Panc1 (cell line): Measurements from ENCODE around the gene LRRK1. TPM values are rescaled to one million over a fixed set of nuclear protein-coding genes. Genes with fewer than 3 reads are reported as not detected.

Experiments used
- ATAC-seq: fragments of 200-7000 bp; cut with Tn5 transposase; 2 replicates; pipeline ENCODE4 v1.9.1; 2020; ENCODE audit warnings: mild to moderate bottlenecking, moderate library complexity
- BruUV-seq: library from RNA; stranded (reverse); fragments of 400-500 nt; replicated peaks from 2 replicates; lab custom pipeline; 2021; lab: Mats Ljungman, UMichigan
- CTCF ChIA-PET: fragments of 300-600 bp; sonication (Branson Sonifier 250); formaldehyde crosslinking; loops from one replicate; lab custom pipeline; 2022; ENCODE audit warnings: antibody characterized with exemption; lab: Charles Lee
- POLR2A ChIA-PET: fragments of 300-600 bp; sonication (Branson Sonifier 250); formaldehyde crosslinking; loops from one replicate; lab custom pipeline; 2022; ENCODE audit warnings: antibody characterized with exemption; lab: Charles Lee
- DNase-seq: peaks from one replicate; pipeline ENCODE4 v3.0.0-alpha.2; 2010; ENCODE audit warnings: low read depth, low spot score
- H3K27ac ChIP-seq: 2 replicates; pipeline ENCODE4 v1.5.1; 2011; ENCODE audit warnings: mild to moderate bottlenecking, low read length, inconsistent platforms
- H3K27me3 ChIP-seq: fragments of 200-500 bp; sonication (Bioruptor generic); 2 replicates; pipeline ENCODE4 v1.6.0; 2014; ENCODE audit warnings: low read length, inconsistent platforms; ENCODE audit not compliant: control insufficient read depth, insufficient read depth
- H3K36me3 ChIP-seq: fragments of 200-500 bp; sonication (Bioruptor generic); 2 replicates; pipeline ENCODE4 v1.5.1; 2014; ENCODE audit warnings: inconsistent platforms, mild to moderate bottlenecking, low read length, moderate library complexity; ENCODE audit not compliant: control insufficient read depth, insufficient read depth
- H3K4me1 ChIP-seq: 2 replicates; pipeline ENCODE4 v1.5.1; 2011; ENCODE audit warnings: inconsistent platforms, mild to moderate bottlenecking, low read length, moderate library complexity; ENCODE audit not compliant: control insufficient read depth, insufficient read depth
- H3K4me3 ChIP-seq, 2 experiments: 2 replicates each; pipeline ENCODE4 v1.5.1; 2011 to 2012; ENCODE audit warnings: low read depth in 2 of 2, low read length in 2 of 2, mild to moderate bottlenecking in 2 of 2, inconsistent platforms in 1 of 2, moderate library complexity in 1 of 2
- H3K9me3 ChIP-seq: fragments of 200-500 bp; sonication (Bioruptor generic); 2 replicates; pipeline ENCODE4 v1.5.1; 2014; ENCODE audit warnings: low read depth, mild to moderate bottlenecking, inconsistent platforms, low read length, moderate library complexity; ENCODE audit not compliant: control insufficient read depth, insufficient read depth
- POLR2AphosphoS5 ChIP-seq: IDR thresholded peaks from 2 replicates; pipeline ENCODE4 v1.6.1; 2012; ENCODE audit warnings: mild to moderate bottlenecking, low read depth, low read length, moderate library complexity
- SIN3A ChIP-seq: IDR thresholded peaks from 2 replicates; pipeline ENCODE4 v1.6.1; 2012; ENCODE audit warnings: low read depth, mild to moderate bottlenecking, low read length, moderate library complexity, borderline replicate concordance; ENCODE audit not compliant: insufficient read depth
- TCF7L2 ChIP-seq: IDR thresholded peaks from 2 replicates; pipeline ENCODE4 v1.6.1; 2011; ENCODE audit warnings: mild to moderate bottlenecking, low read depth, low read length, inconsistent platforms
- in situ Hi-C: cut with HindIII; loops from 2 replicates; pipeline ENCODE4 v1.10.0; 2016; ENCODE audit warnings: low sequenced_read_pairs, low pct_unique_long_range_greater_than_20kb
- intact Hi-C: fragments of 100-400 bp; cut with micrococcal nuclease; formaldehyde crosslinking; loops from one replicate; pipeline ENCODE4 v1.10.0; 2022; ENCODE audit not compliant: unreplicated experiment
- total RNA-seq: library from RNA; stranded (reverse); gene quantifications from one replicate; pipeline ENCODE4 v1.2.1, GENCODE V29; 2021; ENCODE audit not compliant: unreplicated experiment
- TF ChIP-seq, protein P1 (sequence below), 2 experiments: IDR thresholded peaks; 2 replicates each; pipeline ENCODE4 v1.6.1; 2011 to 2012; ENCODE audit warnings: low read depth in 2 of 2, control low read depth in 1 of 2, low read length in 1 of 2, mild to moderate bottlenecking in 1 of 2, moderate library complexity in 1 of 2; ENCODE audit not compliant: insufficient read depth in 1 of 2
- TF ChIP-seq, protein P2 (sequence below): fragments of 450-650 bp; IDR thresholded peaks from 2 replicates; pipeline ENCODE4 v1.5.1; 2017; ENCODE audit warnings: mild to moderate bottlenecking

Gene LRRK1
- total RNA-seq, 1 experiment from 2014 or later = 88.0 TPM

DNA sequence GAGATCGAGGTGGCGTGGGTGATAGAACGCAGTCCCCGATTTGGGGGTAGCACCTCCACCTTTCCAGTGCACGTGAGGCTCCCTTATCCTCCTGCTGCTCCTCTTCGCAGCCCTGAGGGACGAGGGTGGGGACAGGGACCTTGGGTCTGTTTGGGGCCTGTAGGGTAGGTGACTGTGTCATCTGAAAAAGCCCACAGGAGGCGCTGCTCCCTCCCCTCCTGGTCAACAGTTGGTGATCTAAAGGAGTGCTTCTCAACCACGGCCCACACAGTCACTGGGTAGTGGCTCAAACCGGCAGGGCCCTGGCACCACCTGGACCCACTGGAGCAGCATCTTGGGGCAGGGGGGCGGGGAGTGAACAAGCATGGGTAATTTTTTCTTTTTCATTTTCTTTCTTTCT lies 7.1 kb downstream of the LRRK1 start:
- H3K27ac ChIP-seq = peak overlapping the region; percentile 99
- CTCF ChIA-PET = no interaction called here
- no peak for DNase-seq
- H3K9me3 ChIP-seq = no peaks in the 10 kb centered on the region
- intact Hi-C loops (no loop called here), in situ Hi-C loops (no loop called here)
- H3K27me3 ChIP-seq = no peaks in the 10 kb centered on the region
- TF ChIP-seq TCF7L2 (no peak), POLR2AphosphoS5 (no peak), SIN3A (no peak)
- TF ChIP-seq, protein P1, sequence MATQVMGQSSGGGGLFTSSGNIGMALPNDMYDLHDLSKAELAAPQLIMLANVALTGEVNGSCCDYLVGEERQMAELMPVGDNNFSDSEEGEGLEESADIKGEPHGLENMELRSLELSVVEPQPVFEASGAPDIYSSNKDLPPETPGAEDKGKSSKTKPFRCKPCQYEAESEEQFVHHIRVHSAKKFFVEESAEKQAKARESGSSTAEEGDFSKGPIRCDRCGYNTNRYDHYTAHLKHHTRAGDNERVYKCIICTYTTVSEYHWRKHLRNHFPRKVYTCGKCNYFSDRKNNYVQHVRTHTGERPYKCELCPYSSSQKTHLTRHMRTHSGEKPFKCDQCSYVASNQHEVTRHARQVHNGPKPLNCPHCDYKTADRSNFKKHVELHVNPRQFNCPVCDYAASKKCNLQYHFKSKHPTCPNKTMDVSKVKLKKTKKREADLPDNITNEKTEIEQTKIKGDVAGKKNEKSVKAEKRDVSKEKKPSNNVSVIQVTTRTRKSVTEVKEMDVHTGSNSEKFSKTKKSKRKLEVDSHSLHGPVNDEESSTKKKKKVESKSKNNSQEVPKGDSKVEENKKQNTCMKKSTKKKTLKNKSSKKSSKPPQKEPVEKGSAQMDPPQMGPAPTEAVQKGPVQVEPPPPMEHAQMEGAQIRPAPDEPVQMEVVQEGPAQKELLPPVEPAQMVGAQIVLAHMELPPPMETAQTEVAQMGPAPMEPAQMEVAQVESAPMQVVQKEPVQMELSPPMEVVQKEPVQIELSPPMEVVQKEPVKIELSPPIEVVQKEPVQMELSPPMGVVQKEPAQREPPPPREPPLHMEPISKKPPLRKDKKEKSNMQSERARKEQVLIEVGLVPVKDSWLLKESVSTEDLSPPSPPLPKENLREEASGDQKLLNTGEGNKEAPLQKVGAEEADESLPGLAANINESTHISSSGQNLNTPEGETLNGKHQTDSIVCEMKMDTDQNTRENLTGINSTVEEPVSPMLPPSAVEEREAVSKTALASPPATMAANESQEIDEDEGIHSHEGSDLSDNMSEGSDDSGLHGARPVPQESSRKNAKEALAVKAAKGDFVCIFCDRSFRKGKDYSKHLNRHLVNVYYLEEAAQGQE (IDR thresholded peaks at IDR 0.05; ENCODE audit: insufficient read depth in 1 of 2, low read depth in 2 of 2, low read length in 1 of 2) = no peak
- TF ChIP-seq, protein P2, sequence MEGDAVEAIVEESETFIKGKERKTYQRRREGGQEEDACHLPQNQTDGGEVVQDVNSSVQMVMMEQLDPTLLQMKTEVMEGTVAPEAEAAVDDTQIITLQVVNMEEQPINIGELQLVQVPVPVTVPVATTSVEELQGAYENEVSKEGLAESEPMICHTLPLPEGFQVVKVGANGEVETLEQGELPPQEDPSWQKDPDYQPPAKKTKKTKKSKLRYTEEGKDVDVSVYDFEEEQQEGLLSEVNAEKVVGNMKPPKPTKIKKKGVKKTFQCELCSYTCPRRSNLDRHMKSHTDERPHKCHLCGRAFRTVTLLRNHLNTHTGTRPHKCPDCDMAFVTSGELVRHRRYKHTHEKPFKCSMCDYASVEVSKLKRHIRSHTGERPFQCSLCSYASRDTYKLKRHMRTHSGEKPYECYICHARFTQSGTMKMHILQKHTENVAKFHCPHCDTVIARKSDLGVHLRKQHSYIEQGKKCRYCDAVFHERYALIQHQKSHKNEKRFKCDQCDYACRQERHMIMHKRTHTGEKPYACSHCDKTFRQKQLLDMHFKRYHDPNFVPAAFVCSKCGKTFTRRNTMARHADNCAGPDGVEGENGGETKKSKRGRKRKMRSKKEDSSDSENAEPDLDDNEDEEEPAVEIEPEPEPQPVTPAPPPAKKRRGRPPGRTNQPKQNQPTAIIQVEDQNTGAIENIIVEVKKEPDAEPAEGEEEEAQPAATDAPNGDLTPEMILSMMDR = no peak; the same call in 1 of the 2 replicates
- POLR2A ChIA-PET = no interaction called here
- ATAC-seq = 0 out of 2 replicates have a peak, but pooled peaks have one; percentile 27
- H3K4me3 ChIP-seq = no peak overlapping the region
- peaks cover 55% of the 10 kb centered on the region for H3K4me1 ChIP-seq
- BruUV-seq = no TSS peak
- peaks cover 25% of the 10 kb centered on the region for H3K36me3 ChIP-seq

- DNase-seq (no peak), ATAC-seq (no peak)
- Histone ChIP-seq H3K4me1 (peaks cover 51% of the 10 kb centered on the region), H3K36me3 (peaks cover 26% of the 10 kb centered on the region), H3K9me3 (no peaks in the 10 kb centered on the region), H3K4me3 (no peak overlapping the region), H3K27ac (peak overlapping the region; percentile 87), H3K27me3 (no peaks in the 10 kb centered on the region)
- intact Hi-C loops = no loop called here
- no TSS peak for BruUV-seq
- CTCF ChIA-PET = interaction anchor here (0.6 kb wide), 1 partner anchor 361 kb away, joined by 10 read pairs; no protein-coding TSS in a partner anchor
- no peak for TF ChIP-seq TCF7L2
- TF ChIP-seq SIN3A = no peak
- TF ChIP-seq, protein P2 = no peak
- no peak for TF ChIP-seq POLR2AphosphoS5
- TF ChIP-seq, protein P1 (IDR thresholded peaks at IDR 0.05; ENCODE audit: insufficient read depth in 1 of 2, low read depth in 2 of 2, low read length in 1 of 2) = no peak
- in situ Hi-C loops = no loop called here
- POLR2A ChIA-PET = interaction anchor here (1.1 kb wide), 1 partner anchor 33 kb away, joined by 3 read pairs; no protein-coding TSS in a partner anchor
Measured at GRCh38 chr15:100926971-100927756, 8.0 kb downstream of the LRRK1 start.
